Measurements from ENCODE around the gene INAFM2. TPM values are rescaled to one million over a fixed set of nuclear protein-coding genes. Genes with fewer than 3 reads are reported as not detected.

INAFM2 gene
- total RNA-seq, 1 experiment from 2014 or later, result 8.8 TPM

DNA sequence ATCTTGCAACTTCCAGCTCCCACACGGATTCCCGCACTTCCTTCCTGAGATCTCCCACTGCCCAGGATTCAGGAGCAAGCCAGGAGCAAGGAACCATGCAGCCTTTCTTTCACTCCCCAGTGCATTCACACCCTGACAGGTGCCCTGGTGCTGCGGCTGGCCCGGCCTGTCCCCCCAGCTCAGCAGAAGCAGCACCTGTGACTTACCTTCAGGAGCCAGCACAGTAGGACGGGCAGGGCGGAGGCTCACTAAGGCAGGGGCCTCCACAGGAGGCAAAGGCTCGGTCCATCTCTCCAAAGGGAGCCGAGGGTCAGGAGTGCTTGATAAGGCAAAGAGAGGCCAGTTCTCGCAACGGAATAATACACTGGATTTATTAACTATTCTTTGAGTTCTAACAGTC is 45.5 kb upstream of the INAFM2 start:
- intact Hi-C loops (cut with micrococcal nuclease), result loop anchor here (10.0 kb wide), 1 partner anchor 493 kb away; the partner anchor contains the start of gene FSIP1
- POLR2A ChIA-PET, result no interaction called here
- RAD21 ChIA-PET (ENCODE audit: low non-redundant PET in 1 of 2, low total read pairs in 2 of 2, uncharacterized antibody in 2 of 2, unreplicated experiment in 2 of 2), result no interaction called here
- CTCF ChIA-PET, result interaction anchor here (1.7 to 5.6 kb wide), 7 partner anchors 11 to 232 kb away, joined by 4 to 134 read pairs (median 31); partner anchors contain the start of genes BAHD1, CCDC9B and PLCB2
- Histone ChIP-seq H3K9me2 (ENCODE audit: insufficient read depth) (no peaks in the 10 kb centered on the region), H3K36me3 (ENCODE audit: control insufficient read depth in 1 of 2, insufficient read depth in 2 of 2, low read length in 2 of 2) (no peaks in the 10 kb centered on the region; a peak in 1 of 4 replicates), H3K9ac (ENCODE audit: low read length) (no peak overlapping the region), H3K4me1 (ENCODE audit: control insufficient read depth in 1 of 2, insufficient read depth in 2 of 2, low read length in 2 of 2) (peaks cover 0 to 14% of the 10 kb centered on the region in 2 experiments; a peak in 3 of 4 replicates), H3K9me3 (ENCODE audit: control insufficient read depth in 1 of 2, insufficient read depth in 1 of 2, low read depth in 1 of 2, low read length in 2 of 2) (no peaks in the 10 kb centered on the region), H2AFZ (ENCODE audit: low read depth, low read length, poor library complexity, severe bottlenecking) (no peak overlapping the region), H4K20me1 (ENCODE audit: insufficient read depth) (no peaks in the 10 kb centered on the region), H3K27me3 (ENCODE audit: insufficient read depth, low read length) (no peaks in the 10 kb centered on the region), H3K27ac (ENCODE audit: low read depth, low read length) (no peak overlapping the region), H3K79me2 (ENCODE audit: insufficient read depth, low read length) (no peaks in the 10 kb centered on the region), H3K4me2 (ENCODE audit: low read length) (no peak overlapping the region), H3K4me3 (replicated peaks in 1 of 2; ENCODE audit: low read depth in 1 of 2, low read length in 2 of 2) (no peak overlapping the region)
- TF ChIP-seq JUND (IDR thresholded peaks at IDR 0.05), result no peak
- TF ChIP-seq FOSL1 (IDR thresholded peaks at IDR 0.05; ENCODE audit: low read depth), result no peak
- no peak for TF ChIP-seq POLR2AphosphoS5 (IDR thresholded peaks at IDR 0.05; ENCODE audit: low read depth, low read length)
- TF ChIP-seq, protein P1, sequence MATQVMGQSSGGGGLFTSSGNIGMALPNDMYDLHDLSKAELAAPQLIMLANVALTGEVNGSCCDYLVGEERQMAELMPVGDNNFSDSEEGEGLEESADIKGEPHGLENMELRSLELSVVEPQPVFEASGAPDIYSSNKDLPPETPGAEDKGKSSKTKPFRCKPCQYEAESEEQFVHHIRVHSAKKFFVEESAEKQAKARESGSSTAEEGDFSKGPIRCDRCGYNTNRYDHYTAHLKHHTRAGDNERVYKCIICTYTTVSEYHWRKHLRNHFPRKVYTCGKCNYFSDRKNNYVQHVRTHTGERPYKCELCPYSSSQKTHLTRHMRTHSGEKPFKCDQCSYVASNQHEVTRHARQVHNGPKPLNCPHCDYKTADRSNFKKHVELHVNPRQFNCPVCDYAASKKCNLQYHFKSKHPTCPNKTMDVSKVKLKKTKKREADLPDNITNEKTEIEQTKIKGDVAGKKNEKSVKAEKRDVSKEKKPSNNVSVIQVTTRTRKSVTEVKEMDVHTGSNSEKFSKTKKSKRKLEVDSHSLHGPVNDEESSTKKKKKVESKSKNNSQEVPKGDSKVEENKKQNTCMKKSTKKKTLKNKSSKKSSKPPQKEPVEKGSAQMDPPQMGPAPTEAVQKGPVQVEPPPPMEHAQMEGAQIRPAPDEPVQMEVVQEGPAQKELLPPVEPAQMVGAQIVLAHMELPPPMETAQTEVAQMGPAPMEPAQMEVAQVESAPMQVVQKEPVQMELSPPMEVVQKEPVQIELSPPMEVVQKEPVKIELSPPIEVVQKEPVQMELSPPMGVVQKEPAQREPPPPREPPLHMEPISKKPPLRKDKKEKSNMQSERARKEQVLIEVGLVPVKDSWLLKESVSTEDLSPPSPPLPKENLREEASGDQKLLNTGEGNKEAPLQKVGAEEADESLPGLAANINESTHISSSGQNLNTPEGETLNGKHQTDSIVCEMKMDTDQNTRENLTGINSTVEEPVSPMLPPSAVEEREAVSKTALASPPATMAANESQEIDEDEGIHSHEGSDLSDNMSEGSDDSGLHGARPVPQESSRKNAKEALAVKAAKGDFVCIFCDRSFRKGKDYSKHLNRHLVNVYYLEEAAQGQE (IDR thresholded peaks at IDR 0.05; ENCODE audit: low read depth), result no peak
- TF ChIP-seq, protein P2, sequence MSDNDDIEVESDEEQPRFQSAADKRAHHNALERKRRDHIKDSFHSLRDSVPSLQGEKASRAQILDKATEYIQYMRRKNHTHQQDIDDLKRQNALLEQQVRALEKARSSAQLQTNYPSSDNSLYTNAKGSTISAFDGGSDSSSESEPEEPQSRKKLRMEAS (IDR thresholded peaks at IDR 0.05), result no peak
- no peak for TF ChIP-seq ZFX (IDR thresholded peaks at IDR 0.05)
- TF ChIP-seq CEBPB (IDR thresholded peaks at IDR 0.05; ENCODE audit: low read depth), result no peak
- TF ChIP-seq RAD21 (IDR thresholded peaks at IDR 0.05; ENCODE audit: low read depth), result no peak
- no peak for TF ChIP-seq POLR2A (IDR thresholded peaks at IDR 0.05; ENCODE audit: borderline replicate concordance, extremely low read depth, insufficient read depth, insufficient read length)
- no peak for TF ChIP-seq CBX3 (IDR thresholded peaks at IDR 0.05; ENCODE audit: low read depth)
- TF ChIP-seq SRF (IDR thresholded peaks at IDR 0.05; ENCODE audit: low read depth), result no peak
- TF ChIP-seq, protein P3, sequence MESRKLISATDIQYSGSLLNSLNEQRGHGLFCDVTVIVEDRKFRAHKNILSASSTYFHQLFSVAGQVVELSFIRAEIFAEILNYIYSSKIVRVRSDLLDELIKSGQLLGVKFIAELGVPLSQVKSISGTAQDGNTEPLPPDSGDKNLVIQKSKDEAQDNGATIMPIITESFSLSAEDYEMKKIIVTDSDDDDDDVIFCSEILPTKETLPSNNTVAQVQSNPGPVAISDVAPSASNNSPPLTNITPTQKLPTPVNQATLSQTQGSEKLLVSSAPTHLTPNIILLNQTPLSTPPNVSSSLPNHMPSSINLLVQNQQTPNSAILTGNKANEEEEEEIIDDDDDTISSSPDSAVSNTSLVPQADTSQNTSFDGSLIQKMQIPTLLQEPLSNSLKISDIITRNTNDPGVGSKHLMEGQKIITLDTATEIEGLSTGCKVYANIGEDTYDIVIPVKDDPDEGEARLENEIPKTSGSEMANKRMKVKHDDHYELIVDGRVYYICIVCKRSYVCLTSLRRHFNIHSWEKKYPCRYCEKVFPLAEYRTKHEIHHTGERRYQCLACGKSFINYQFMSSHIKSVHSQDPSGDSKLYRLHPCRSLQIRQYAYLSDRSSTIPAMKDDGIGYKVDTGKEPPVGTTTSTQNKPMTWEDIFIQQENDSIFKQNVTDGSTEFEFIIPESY (IDR thresholded peaks at IDR 0.05; ENCODE audit: extremely low read depth, insufficient replicate concordance, low read length), result no peak
- TF ChIP-seq TCF7L2 (IDR thresholded peaks at IDR 0.05; ENCODE audit: borderline replicate concordance, extremely low read depth, insufficient read depth, insufficient read length), result no peak
- TF ChIP-seq YY1 (IDR thresholded peaks at IDR 0.05; ENCODE audit: extremely low read depth, insufficient replicate concordance, low read depth, low read length), result no peak
- no peak for TF ChIP-seq SP1 (IDR thresholded peaks at IDR 0.05; ENCODE audit: low read depth)
- TF ChIP-seq EZH2 (IDR thresholded peaks at IDR 0.05), result no peak
- no peak for TF ChIP-seq ZNF274 (IDR thresholded peaks at IDR 0.05; ENCODE audit: low read depth, low read length)
- TF ChIP-seq, protein P4, sequence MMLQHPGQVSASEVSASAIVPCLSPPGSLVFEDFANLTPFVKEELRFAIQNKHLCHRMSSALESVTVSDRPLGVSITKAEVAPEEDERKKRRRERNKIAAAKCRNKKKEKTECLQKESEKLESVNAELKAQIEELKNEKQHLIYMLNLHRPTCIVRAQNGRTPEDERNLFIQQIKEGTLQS (IDR thresholded peaks at IDR 0.05), result no peak
- ATAC-seq, result no peak
- no TSS peak for BruUV-seq (replicated peaks)
- no peak for DNase-seq (ENCODE audit: low read depth, low spot score)

Measured in HCT116 (cell line).